Measurements from ENCODE around the gene MYO7B.

GRCh38 chr2:127570282-127571250, 35.1 kb downstream of the MYO7B start:
- TF ChIP-seq CTCF (IDR thresholded peaks at IDR 0.05; ENCODE audit: borderline replicate concordance, extremely low read depth, low read length, poor library complexity, severe bottlenecking) (no peak), EZH2 (IDR thresholded peaks at IDR 0.05; ENCODE audit: borderline replicate concordance, low read depth, low read length, severe bottlenecking) (no peak)
